ENCODE measurements around the gene PPP1CB.

- TF ChIP-seq CTCF (IDR thresholded peaks at IDR 0.05; ENCODE audit: low read length) (no peak), EZH2 (optimal IDR thresholded peaks at IDR 0.05; ENCODE audit: low read depth, low read length) (no peak), EZH2phosphoT487 (IDR thresholded peaks at IDR 0.05; ENCODE audit: low read length) (no peak)
Observed at GRCh38 chr2:28716265-28716865, 35.3 kb upstream of the PPP1CB start.
